Epithelial cell of esophagus (primary cell): ENCODE measurements around the gene PLCH2.
A peak's percentile ranks its signal among the peaks of the same experiment; 100 is the strongest.

Source experiments
- DNase-seq: peaks from one replicate; pipeline ENCODE4 v3.0.0; 2010; ENCODE audit warnings: low read depth
- H3K4me3 ChIP-seq: 2 replicates; pipeline ENCODE4 v1.5.1; 2011; ENCODE audit warnings: mild to moderate bottlenecking, low read length, control low read depth
- CTCF ChIP-seq: IDR thresholded peaks from 2 replicates; pipeline ENCODE4 v1.5.1; 2011; ENCODE audit warnings: low read depth, mild to moderate bottlenecking, low read length, control low read depth, inconsistent platforms; ENCODE audit not compliant: insufficient read depth; ENCODE audit errors: missing control alignments

The PLCH2 gene

GRCh38 chr1:2535455-2535854 lies 59.4 kb downstream of the PLCH2 start:
- no peak for TF ChIP-seq CTCF
- no peak overlapping the region for H3K4me3 ChIP-seq
- no peak for DNase-seq

GRCh38 chr1:2535981-2536380 lies 59.9 kb downstream of the PLCH2 start:
- no peak for TF ChIP-seq CTCF
- DNase-seq, result no peak
- no peak overlapping the region for H3K4me3 ChIP-seq

GRCh38 chr1:2537784-2538115 lies 61.7 kb downstream of the PLCH2 start:
- no peak for TF ChIP-seq CTCF
- DNase-seq, result no peak
- H3K4me3 ChIP-seq, result no peak overlapping the region

- no peak for TF ChIP-seq CTCF
- H3K4me3 ChIP-seq, result no peak overlapping the region
- DNase-seq, result no peak
Observed at GRCh38 chr1:2538376-2538775, 62.3 kb downstream of the PLCH2 start.

GRCh38 chr1:2538872-2539271 lies 62.8 kb downstream of the PLCH2 start:
- no peak for DNase-seq
- TF ChIP-seq CTCF, result no peak
- no peak overlapping the region for H3K4me3 ChIP-seq

- DNase-seq, result no peak
- peak; percentile 26 for TF ChIP-seq CTCF
- H3K4me3 ChIP-seq, result no peak overlapping the region
Observed at GRCh38 chr1:2539312-2539907, 63.3 kb downstream of the PLCH2 start.

GRCh38 chr1:2540816-2541492 lies 64.9 kb downstream of the PLCH2 start:
- H3K4me3 ChIP-seq, result no peak overlapping the region
- TF ChIP-seq CTCF, result no peak
- no peak for DNase-seq
